IPS-11a (cell line): ENCODE results near the gene ARAP3.
"Not testable (repeated sequence)": the region's sequence is repeated elsewhere in the genome, so short reads cannot be mapped to it uniquely, and the experiment has no call there.

Experiments used
- H3K4me3 ChIP-seq: one replicate; pipeline ENCODE4 v1.5.1; 2013; ENCODE audit warnings: low read depth, low read length, control low read depth

Gene ARAP3

DNA sequence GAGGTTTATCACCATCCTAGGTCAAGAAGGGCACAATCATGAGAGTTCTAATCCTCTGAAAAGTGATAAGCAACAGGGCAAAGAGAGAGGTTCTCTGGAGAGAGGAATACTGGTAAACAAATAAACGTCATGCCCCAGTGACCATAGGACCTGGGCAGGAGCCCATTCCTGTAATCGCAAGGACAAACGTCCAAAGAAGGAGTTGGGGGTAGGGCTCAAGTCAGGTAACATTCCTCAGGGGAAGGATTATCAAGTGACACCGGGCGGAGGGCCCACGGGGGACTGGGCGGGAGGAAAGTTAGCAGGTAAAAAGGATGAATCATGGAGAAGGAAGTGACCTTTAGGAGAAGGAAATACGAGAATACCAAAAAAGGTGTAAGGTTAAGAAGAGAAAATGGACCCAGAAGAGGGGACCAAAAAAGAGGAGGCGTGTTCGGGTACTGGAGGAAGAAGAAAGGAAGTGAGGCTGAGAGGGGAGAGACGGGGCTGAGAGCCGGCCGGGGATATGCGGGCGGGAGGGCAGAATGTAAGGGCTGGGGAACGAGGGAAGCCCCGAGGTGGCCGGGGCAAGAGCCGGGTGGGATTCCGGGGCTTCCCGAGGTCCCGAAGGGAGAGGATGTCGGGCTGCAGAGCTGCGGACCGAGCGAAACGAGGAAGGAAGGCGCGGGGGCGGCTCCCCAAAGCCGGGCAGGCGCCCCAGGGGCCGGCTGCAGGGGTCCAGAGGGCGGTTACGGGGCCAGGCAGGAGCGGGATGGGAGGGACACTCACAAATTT lies 63.8 kb downstream of the ARAP3 start:
- peak overlapping the region; percentile 73 for H3K4me3 ChIP-seq

DNA sequence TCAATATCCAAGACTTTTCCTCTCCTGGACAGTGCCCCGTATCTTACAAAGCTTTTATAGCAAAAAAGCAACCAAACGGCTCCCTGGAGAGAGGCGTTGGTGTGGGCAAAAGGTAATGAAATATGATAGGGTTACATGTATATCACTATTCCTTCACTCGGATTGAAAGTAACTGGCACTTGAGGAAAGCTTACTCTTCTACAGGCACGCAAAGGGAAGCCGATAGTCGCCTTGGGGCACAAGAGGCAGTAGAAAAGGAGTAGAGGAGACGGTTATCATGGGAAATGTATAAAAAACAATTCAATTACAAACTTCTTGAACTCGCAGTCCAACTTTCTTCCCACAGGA lies 64.4 kb downstream of the ARAP3 start:
- H3K4me3 ChIP-seq, result peak overlapping the region; percentile 73

DNA sequence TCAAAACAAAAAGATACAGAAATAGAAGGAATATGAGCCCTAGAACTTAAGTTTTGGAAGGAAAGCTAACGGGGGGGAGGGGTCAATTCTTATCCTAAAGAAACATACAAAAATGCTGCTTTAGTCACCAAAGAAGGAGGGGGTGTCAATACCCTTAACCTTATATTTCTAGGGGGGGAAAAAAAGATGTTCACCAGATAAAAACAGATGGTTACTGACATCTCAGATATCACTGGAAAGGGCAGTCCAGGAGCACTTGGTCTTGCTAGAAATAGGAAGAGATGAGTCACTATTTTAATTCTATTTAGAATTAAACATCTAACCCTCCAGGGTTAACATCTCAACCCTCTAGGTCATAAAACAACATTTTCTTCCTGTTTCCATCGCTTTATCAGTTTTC lies 64.9 kb downstream of the ARAP3 start:
- no peak overlapping the region for H3K4me3 ChIP-seq

DNA sequence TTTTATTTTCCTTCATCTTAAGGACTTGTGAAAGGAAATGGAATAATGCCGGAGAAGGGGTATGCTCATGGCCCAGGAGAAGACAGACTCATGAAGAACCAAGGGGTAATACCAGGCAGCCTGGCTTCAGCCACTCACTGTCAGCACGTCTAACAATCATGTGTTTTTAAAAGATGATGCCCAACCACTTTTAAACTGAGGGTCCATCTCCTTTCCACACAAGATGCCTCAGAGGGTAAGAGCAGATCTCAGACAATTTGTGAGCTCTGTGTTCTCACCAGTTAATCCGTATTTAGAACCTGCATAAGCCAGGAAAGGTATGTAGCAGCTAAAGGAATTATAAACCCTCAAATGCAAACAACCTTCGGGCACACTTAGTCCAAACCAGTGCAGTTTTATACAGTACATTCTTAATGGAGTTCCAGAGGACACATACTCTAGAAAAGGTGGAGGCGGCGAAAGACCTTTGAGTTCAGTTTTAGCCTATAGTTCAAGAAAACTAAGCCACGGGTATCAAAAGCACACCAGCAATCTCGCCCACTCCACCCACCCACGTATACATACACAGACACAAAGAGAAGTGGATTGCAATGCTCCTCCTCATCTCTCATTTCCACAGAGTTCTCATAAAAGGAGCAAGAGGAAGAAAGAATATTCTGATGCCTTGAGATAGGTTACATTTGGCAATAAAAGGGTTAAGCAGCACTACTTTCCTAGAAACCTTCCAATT lies 65.9 kb downstream of the ARAP3 start:
- H3K4me3 ChIP-seq, result peak overlapping the region; percentile 2

DNA sequence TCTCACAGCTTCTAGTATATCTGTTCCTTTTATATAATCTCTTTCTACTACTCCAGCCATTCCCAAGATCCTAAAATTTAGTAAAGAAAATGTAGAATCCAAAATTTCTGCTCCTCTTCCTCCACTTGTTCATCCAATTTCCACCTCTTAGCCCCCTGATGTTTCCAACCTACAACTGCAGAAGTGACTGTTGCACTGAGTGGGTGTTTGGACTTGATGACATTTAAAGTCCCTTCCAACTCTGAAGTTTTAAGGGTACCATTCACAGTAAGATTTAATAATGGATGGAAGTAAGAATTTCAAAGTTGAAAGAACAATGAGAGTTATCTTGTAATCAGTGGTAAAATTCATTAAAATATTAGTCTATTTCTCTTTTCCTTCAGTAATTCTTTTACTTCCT lies 68.7 kb downstream of the ARAP3 start:
- no peak overlapping the region for H3K4me3 ChIP-seq

DNA sequence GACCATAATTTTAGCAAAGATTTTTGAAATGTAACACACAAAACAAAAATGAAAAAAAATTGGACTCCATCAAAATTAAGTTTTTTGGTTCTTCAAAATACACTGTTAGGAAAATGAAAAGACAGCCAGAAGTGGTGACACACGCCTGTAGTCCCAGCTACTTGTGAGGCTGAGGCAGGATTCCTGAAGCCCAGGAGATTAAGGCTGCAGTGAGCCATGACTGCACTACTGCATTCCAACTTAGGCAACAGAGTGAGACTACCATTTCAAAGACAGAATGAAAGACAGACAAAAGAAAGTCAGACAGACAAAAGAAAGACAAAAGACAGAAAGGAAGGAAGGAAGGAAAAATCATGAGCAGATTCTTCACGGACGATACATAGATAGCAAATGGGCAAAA lies 70.7 kb downstream of the ARAP3 start:
- no peak overlapping the region for H3K4me3 ChIP-seq

DNA sequence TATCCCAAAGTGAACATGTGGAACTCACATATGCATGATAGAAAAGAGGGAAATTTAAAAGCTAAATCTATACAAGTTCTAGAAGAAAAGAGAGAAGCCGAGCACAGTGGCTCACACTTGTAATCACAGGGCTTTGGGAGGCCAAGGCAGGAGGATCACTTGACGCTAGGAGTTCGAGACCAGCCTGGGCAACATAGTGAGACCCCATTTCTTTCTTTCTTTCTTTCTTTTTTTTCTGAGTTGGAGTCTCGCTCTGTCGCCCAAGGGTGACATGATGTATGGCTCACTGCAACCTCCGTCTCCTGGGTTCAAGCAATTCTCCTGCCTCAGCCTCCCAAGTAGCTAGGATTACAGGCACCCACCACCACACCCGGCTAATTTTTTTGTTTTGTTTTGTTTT lies 72.1 kb downstream of the ARAP3 start:
- not testable (repeated sequence) for H3K4me3 ChIP-seq

DNA sequence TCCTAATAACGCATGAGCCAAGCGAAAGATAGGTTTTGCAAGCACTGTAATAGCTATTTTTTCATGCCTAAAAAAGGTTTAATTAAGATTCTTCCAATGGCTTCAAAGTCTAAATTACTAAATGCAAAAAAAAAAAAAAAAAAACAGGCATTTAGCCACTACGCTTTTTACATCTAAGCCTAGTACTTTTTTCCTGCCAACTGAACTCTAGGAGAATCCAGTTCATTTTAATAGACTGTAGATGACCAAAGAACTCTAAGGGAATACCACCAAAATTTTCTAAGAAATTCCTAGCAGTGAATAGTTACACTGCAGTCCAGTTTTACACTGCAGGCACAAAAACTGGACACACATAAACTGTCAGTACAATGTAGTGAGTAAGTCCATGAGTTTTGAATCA lies 73.0 kb downstream of the ARAP3 start:
- no peak overlapping the region for H3K4me3 ChIP-seq

DNA sequence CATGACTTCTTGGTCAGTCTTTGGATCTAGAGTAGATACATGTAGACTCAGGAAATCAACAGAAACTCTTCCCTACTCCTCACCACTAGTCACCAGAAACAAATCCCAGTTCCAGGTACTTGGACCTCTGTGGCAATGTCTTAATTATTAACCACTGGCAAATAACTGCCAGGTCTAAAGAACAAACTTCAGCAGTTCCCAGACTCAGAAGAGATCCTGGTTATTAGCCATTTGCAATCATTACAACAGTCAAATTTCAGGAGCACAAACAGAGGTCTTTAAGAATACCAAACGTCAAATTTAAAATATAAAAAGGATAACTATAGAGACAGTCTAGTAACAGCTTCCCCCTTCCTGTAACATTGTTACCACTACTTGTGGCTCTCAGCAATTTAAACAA lies 73.5 kb downstream of the ARAP3 start:
- H3K4me3 ChIP-seq, result no peak overlapping the region

DNA sequence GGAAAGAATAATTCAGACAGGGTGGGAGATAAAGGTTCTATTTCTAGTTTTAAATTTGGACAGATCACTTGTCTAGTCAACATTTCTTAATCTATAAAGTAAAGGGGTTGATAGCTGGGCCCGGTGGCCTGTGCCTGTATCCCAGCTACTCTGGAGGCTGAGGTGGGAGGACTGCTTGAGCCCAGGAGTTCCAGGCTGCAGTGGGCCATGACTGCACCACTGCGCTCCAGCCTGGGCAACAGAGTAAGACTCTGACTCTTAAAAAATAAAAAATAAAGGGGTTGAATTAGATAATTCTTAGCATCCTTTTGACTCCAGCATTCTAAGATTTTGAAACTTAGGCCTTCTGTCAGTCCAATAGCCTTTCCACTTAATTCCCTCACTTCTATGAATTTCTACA lies 74.0 kb downstream of the ARAP3 start:
- no peak overlapping the region for H3K4me3 ChIP-seq

DNA sequence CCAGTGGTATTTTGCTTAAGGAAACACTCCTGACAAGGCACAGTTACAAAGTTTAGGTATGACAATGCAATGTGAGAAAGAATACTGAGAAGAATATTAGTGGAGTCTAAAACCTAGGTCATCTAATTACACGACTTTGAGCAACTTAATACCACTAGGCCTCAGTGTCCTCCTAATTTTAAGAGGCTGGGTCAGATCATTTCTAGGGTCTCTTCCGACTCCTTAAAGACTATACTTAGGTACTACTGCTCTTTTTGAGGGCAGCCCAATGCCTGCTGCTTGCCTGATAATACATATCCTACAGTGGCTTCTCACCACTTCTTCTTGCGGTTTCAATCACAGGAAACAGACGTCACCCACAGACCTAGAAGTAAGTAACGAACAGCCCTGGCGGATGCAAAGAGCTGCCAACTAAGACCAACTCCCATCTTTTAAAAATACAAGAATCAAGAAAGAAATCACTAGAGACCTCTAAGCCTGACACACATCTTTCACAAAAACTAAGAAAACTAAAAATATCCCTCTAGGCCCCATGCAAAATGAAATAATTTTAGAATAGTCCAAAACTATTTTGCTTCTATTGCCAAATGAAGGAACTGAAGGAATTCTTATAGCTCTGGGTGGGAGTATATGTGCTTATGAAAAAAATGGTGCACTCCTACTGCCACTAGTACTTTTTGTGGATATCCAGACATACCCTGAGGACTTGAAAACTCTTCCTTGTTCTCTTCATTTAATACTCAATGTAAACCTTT lies 76.3 kb downstream of the ARAP3 start:
- H3K4me3 ChIP-seq, result no peak overlapping the region

DNA sequence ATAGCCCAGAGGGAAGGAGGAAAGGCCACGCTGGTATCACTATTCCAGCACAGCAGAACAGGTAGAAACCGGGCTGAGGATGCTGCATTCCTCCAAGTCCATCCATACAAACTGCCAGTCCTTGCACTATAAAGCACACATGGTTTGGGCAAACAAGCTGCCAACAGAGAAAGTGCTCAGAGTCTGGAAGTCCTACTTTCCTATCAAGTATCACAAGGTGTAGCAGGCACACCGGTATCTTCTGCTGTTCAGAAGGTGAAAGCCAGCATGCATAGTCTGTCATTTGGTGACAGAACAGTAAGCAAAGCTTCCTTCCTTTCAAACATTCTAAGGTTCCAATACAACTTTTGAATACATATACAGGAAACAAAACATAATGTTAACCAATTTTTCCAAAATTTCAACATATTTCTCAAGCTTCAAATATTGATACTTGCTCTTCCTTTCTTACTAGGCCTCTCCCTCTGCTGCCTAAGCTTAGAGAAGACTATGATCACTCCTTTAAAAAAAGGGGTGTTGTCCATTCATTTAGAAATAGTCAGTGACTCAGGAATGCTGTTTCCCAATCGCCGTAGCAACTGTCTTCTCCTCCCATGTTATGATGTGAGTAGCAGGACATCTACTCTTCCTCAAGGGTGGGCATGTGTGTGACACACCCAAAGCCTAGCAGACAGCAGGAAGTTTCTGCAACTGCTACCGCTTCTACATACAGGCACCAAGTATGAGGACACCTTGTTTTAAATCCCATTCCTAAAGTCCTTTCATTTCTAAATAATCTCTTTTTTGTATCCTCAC lies 77.9 kb downstream of the ARAP3 start:
- no peak overlapping the region for H3K4me3 ChIP-seq
